ENCODE results near the gene CHRNB4.

GRCh38 chr15:78574944-78575343, 66.1 kb downstream of the CHRNB4 start:
- no peak for TF ChIP-seq CTCF (IDR thresholded peaks at IDR 0.05)
- no peak for TF ChIP-seq ZFX (IDR thresholded peaks at IDR 0.05; ENCODE audit: borderline replicate concordance)
